ENCODE measurements around the gene RPL13. TPM values are rescaled to one million over a fixed set of nuclear protein-coding genes. Genes with fewer than 3 reads are reported as not detected.
A peak's percentile ranks its signal among the peaks of the same experiment; 100 is the strongest.

RPL13 gene
- total and polyA plus RNA-seq, 10 of the 15 experiments (the other 5 are each of a cell fraction or from before 2014, with no cell fraction given): 386 to 9,428 (median 2,486) TPM

DNA sequence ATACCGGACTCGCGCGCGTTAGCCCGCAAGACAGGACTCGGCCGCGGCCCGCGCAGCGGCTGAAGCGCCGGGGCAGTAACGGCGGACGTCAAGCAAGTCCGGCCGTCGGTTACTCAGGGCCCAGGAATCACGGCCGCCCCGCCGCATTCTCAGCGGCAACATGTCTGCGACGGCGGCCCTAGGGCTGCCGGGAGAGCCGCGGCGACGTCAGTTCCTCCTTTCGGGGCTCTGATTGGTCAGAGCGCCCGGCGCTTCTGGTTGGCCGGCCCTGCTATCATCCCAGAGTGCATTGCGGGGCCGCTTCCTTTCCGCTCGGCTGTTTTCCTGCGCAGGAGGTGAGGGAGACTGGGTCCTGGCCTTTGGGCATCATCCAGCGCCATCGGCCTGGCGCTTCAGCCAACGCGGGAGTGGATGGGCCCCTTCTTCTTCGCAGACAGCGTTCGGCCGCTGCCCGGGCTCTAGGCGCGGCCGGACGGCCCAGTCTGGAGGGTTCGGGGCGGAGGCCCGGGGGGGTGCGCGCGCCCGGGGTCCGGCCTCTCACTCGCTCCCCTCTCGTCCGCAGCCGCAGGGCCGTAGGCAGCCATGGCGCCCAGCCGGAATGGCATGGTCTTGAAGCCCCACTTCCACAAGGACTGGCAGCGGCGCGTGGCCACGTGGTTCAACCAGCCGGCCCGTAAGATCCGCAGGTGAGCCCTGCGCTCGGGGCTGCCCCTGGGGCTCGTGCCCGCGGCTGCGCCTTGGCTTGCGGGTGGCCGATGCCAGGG lies at the start of gene RPL13 (continued):
- peak; percentile 68 for TF ChIP-seq HDAC6 (IDR thresholded peaks at IDR 0.05; ENCODE audit: unreplicated experiment)
- no peak for TF ChIP-seq PBX3 (IDR thresholded peaks at IDR 0.05; ENCODE audit: insufficient replicate concordance, low read depth, low read length)
- TF ChIP-seq ZNF384 (IDR thresholded peaks at IDR 0.05; ENCODE audit: borderline replicate concordance, low read depth, low read length): no peak
- TF ChIP-seq BMI1 (IDR thresholded peaks at IDR 0.05; ENCODE audit: borderline replicate concordance): no peak
- TF ChIP-seq, protein P1, sequence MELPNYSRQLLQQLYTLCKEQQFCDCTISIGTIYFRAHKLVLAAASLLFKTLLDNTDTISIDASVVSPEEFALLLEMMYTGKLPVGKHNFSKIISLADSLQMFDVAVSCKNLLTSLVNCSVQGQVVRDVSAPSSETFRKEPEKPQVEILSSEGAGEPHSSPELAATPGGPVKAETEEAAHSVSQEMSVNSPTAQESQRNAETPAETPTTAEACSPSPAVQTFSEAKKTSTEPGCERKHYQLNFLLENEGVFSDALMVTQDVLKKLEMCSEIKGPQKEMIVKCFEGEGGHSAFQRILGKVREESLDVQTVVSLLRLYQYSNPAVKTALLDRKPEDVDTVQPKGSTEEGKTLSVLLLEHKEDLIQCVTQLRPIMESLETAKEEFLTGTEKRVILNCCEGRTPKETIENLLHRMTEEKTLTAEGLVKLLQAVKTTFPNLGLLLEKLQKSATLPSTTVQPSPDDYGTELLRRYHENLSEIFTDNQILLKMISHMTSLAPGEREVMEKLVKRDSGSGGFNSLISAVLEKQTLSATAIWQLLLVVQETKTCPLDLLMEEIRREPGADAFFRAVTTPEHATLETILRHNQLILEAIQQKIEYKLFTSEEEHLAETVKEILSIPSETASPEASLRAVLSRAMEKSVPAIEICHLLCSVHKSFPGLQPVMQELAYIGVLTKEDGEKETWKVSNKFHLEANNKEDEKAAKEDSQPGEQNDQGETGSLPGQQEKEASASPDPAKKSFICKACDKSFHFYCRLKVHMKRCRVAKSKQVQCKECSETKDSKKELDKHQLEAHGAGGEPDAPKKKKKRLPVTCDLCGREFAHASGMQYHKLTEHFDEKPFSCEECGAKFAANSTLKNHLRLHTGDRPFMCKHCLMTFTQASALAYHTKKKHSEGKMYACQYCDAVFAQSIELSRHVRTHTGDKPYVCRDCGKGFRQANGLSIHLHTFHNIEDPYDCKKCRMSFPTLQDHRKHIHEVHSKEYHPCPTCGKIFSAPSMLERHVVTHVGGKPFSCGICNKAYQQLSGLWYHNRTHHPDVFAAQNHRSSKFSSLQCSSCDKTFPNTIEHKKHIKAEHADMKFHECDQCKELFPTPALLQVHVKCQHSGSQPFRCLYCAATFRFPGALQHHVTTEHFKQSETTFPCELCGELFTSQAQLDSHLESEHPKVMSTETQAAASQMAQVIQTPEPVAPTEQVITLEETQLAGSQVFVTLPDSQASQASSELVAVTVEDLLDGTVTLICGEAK (IDR thresholded peaks at IDR 0.05; ENCODE audit: borderline replicate concordance): peak; percentile 77
- peak in 1 of 2 experiments; percentile 55; a peak in 1 of 4 replicates for TF ChIP-seq BHLHE40 (IDR thresholded peaks at IDR 0.05; ENCODE audit: borderline replicate concordance in 1 of 2, low read depth in 2 of 2, low read length in 1 of 2)
- peak; percentile 87 for TF ChIP-seq NFYB (IDR thresholded peaks at IDR 0.05; ENCODE audit: insufficient read depth, low read depth, low read length)
- TF ChIP-seq RBBP5 (conservative IDR thresholded peaks at IDR 0.05): peak; percentile 95
- TF ChIP-seq IKZF1 (conservative IDR thresholded peaks at IDR 0.05): peak; percentile 83; the same call in 1 of the 2 replicates
- TF ChIP-seq, protein P2, sequence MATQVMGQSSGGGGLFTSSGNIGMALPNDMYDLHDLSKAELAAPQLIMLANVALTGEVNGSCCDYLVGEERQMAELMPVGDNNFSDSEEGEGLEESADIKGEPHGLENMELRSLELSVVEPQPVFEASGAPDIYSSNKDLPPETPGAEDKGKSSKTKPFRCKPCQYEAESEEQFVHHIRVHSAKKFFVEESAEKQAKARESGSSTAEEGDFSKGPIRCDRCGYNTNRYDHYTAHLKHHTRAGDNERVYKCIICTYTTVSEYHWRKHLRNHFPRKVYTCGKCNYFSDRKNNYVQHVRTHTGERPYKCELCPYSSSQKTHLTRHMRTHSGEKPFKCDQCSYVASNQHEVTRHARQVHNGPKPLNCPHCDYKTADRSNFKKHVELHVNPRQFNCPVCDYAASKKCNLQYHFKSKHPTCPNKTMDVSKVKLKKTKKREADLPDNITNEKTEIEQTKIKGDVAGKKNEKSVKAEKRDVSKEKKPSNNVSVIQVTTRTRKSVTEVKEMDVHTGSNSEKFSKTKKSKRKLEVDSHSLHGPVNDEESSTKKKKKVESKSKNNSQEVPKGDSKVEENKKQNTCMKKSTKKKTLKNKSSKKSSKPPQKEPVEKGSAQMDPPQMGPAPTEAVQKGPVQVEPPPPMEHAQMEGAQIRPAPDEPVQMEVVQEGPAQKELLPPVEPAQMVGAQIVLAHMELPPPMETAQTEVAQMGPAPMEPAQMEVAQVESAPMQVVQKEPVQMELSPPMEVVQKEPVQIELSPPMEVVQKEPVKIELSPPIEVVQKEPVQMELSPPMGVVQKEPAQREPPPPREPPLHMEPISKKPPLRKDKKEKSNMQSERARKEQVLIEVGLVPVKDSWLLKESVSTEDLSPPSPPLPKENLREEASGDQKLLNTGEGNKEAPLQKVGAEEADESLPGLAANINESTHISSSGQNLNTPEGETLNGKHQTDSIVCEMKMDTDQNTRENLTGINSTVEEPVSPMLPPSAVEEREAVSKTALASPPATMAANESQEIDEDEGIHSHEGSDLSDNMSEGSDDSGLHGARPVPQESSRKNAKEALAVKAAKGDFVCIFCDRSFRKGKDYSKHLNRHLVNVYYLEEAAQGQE (IDR thresholded peaks at IDR 0.05; ENCODE audit: low read depth, low read length): peak; percentile 59; the same call in 1 of the 2 replicates
- TF ChIP-seq SUZ12 (IDR thresholded peaks at IDR 0.05; ENCODE audit: unreplicated experiment): no peak
- TF ChIP-seq NR2C1 (IDR thresholded peaks at IDR 0.05): peak; percentile 34; the same call in 1 of the 2 replicates
- no peak for TF ChIP-seq IRF5 (IDR thresholded peaks at IDR 0.05; ENCODE audit: borderline replicate concordance)
- TF ChIP-seq MYB (IDR thresholded peaks at IDR 0.05; ENCODE audit: borderline replicate concordance, low read depth, low read length): no peak
- TF ChIP-seq KDM1A (IDR thresholded peaks at IDR 0.05; ENCODE audit: borderline replicate concordance): no peak
- TF ChIP-seq, protein P3, sequence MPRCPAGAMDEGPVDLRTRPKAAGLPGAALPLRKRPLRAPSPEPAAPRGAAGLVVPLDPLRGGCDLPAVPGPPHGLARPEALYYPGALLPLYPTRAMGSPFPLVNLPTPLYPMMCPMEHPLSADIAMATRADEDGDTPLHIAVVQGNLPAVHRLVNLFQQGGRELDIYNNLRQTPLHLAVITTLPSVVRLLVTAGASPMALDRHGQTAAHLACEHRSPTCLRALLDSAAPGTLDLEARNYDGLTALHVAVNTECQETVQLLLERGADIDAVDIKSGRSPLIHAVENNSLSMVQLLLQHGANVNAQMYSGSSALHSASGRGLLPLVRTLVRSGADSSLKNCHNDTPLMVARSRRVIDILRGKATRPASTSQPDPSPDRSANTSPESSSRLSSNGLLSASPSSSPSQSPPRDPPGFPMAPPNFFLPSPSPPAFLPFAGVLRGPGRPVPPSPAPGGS (IDR thresholded peaks at IDR 0.05; ENCODE audit: borderline replicate concordance, insufficient read depth, low read depth, low read length, poor library complexity, severe bottlenecking): peak; percentile 21
